ENCODE results near the gene STPG3.

Gene STPG3

GRCh38 chr9:137268538-137269201, 17.6 kb downstream of the STPG3 start:
- H3K27me3 ChIP-seq (ENCODE audit: control insufficient read depth, insufficient read depth, low read length, poor library complexity, severe bottlenecking): no peaks in the 10 kb centered on the region
- H3K4me1 ChIP-seq (ENCODE audit: control insufficient read depth, insufficient read depth, low read length): no peaks in the 10 kb centered on the region
- no peak overlapping the region for H3K4me3 ChIP-seq (ENCODE audit: insufficient read depth, low read depth, low read length)
- WGBS, 2 experiments: 91% methylated on average over 19 of the region's 19 CpGs
- peaks cover 26% of the 10 kb centered on the region for H3K36me3 ChIP-seq (ENCODE audit: control insufficient read depth, insufficient read depth, low read length)
- H3K27ac ChIP-seq (ENCODE audit: insufficient read depth, low read depth, low read length, poor library complexity, severe bottlenecking): no peak overlapping the region
- no peaks in the 10 kb centered on the region for H3K9me3 ChIP-seq (ENCODE audit: control insufficient read depth, low read length)

GRCh38 chr9:137269231-137269772, 18.2 kb downstream of the STPG3 start:
- no peaks in the 10 kb centered on the region for H3K4me1 ChIP-seq (ENCODE audit: control insufficient read depth, insufficient read depth, low read length)
- H3K27me3 ChIP-seq (ENCODE audit: control insufficient read depth, insufficient read depth, low read length, poor library complexity, severe bottlenecking): no peaks in the 10 kb centered on the region
- H3K9me3 ChIP-seq (ENCODE audit: control insufficient read depth, low read length): no peaks in the 10 kb centered on the region
- 96 to 97% methylated on average over 17 of the region's 17 CpGs for WGBS, 2 experiments
- no peak overlapping the region for H3K27ac ChIP-seq (ENCODE audit: insufficient read depth, low read depth, low read length, poor library complexity, severe bottlenecking)
- peaks cover 23% of the 10 kb centered on the region for H3K36me3 ChIP-seq (ENCODE audit: control insufficient read depth, insufficient read depth, low read length)
- no peak overlapping the region for H3K4me3 ChIP-seq (ENCODE audit: insufficient read depth, low read depth, low read length)

GRCh38 chr9:137270929-137271695, 20.0 kb downstream of the STPG3 start:
- H3K4me1 ChIP-seq (ENCODE audit: control insufficient read depth, insufficient read depth, low read length): peaks cover 7% of the 10 kb centered on the region
- no peak overlapping the region for H3K27ac ChIP-seq (ENCODE audit: insufficient read depth, low read depth, low read length, poor library complexity, severe bottlenecking)
- H3K4me3 ChIP-seq (ENCODE audit: insufficient read depth, low read depth, low read length): no peak overlapping the region
- H3K36me3 ChIP-seq (ENCODE audit: control insufficient read depth, insufficient read depth, low read length): peaks cover 15% of the 10 kb centered on the region
- H3K27me3 ChIP-seq (ENCODE audit: control insufficient read depth, insufficient read depth, low read length, poor library complexity, severe bottlenecking): no peaks in the 10 kb centered on the region
- no peaks in the 10 kb centered on the region for H3K9me3 ChIP-seq (ENCODE audit: control insufficient read depth, low read length)
- WGBS, 2 experiments: 94 to 95% methylated on average over 32 of the region's 32 CpGs

- WGBS, 2 experiments: 74 to 79% methylated on average over 3 of the region's 3 CpGs
- Histone ChIP-seq H3K9me3 (ENCODE audit: control insufficient read depth, low read length) (no peaks in the 10 kb centered on the region), H3K27ac (ENCODE audit: insufficient read depth, low read depth, low read length, poor library complexity, severe bottlenecking) (no peak overlapping the region), H3K4me3 (ENCODE audit: insufficient read depth, low read depth, low read length) (no peak overlapping the region), H3K4me1 (ENCODE audit: control insufficient read depth, insufficient read depth, low read length) (peaks cover 12% of the 10 kb centered on the region), H3K27me3 (ENCODE audit: control insufficient read depth, insufficient read depth, low read length, poor library complexity, severe bottlenecking) (no peaks in the 10 kb centered on the region), H3K36me3 (ENCODE audit: control insufficient read depth, insufficient read depth, low read length) (peaks cover 11% of the 10 kb centered on the region)
Measured at GRCh38 chr9:137271696-137272076, 20.6 kb downstream of the STPG3 start.

- Histone ChIP-seq H3K4me3 (ENCODE audit: insufficient read depth, low read depth, low read length) (no peak overlapping the region), H3K4me1 (ENCODE audit: control insufficient read depth, insufficient read depth, low read length) (peaks cover 20% of the 10 kb centered on the region), H3K36me3 (ENCODE audit: control insufficient read depth, insufficient read depth, low read length) (peaks cover 9% of the 10 kb centered on the region), H3K27ac (ENCODE audit: insufficient read depth, low read depth, low read length, poor library complexity, severe bottlenecking) (no peak overlapping the region), H3K9me3 (ENCODE audit: control insufficient read depth, low read length) (no peaks in the 10 kb centered on the region), H3K27me3 (ENCODE audit: control insufficient read depth, insufficient read depth, low read length, poor library complexity, severe bottlenecking) (peaks cover 2% of the 10 kb centered on the region)
- WGBS, 2 experiments: 91 to 92% methylated on average over 39 of the region's 39 CpGs
Measured at GRCh38 chr9:137272241-137273094, 21.4 kb downstream of the STPG3 start.

GRCh38 chr9:137273095-137273490, 22.0 kb downstream of the STPG3 start:
- 87 to 90% methylated on average over 13 of the region's 13 CpGs for WGBS, 2 experiments
- Histone ChIP-seq H3K36me3 (ENCODE audit: control insufficient read depth, insufficient read depth, low read length) (peaks cover 7% of the 10 kb centered on the region), H3K27me3 (ENCODE audit: control insufficient read depth, insufficient read depth, low read length, poor library complexity, severe bottlenecking) (peaks cover 9% of the 10 kb centered on the region), H3K27ac (ENCODE audit: insufficient read depth, low read depth, low read length, poor library complexity, severe bottlenecking) (no peak overlapping the region), H3K9me3 (ENCODE audit: control insufficient read depth, low read length) (no peaks in the 10 kb centered on the region), H3K4me3 (ENCODE audit: insufficient read depth, low read depth, low read length) (no peak overlapping the region), H3K4me1 (ENCODE audit: control insufficient read depth, insufficient read depth, low read length) (peaks cover 25% of the 10 kb centered on the region)

- WGBS, 2 experiments: 89% methylated on average over 15 of the region's 15 CpGs
- no peaks in the 10 kb centered on the region for H3K9me3 ChIP-seq (ENCODE audit: control insufficient read depth, low read length)
- H3K27me3 ChIP-seq (ENCODE audit: control insufficient read depth, insufficient read depth, low read length, poor library complexity, severe bottlenecking): peaks cover 15% of the 10 kb centered on the region
- H3K36me3 ChIP-seq (ENCODE audit: control insufficient read depth, insufficient read depth, low read length): peaks cover 2% of the 10 kb centered on the region
- no peak overlapping the region for H3K4me3 ChIP-seq (ENCODE audit: insufficient read depth, low read depth, low read length)
- H3K4me1 ChIP-seq (ENCODE audit: control insufficient read depth, insufficient read depth, low read length): peaks cover 25% of the 10 kb centered on the region
- no peak overlapping the region for H3K27ac ChIP-seq (ENCODE audit: insufficient read depth, low read depth, low read length, poor library complexity, severe bottlenecking)
Measured at GRCh38 chr9:137273611-137274320, 22.7 kb downstream of the STPG3 start.

- H3K4me1 ChIP-seq (ENCODE audit: control insufficient read depth, insufficient read depth, low read length): peaks cover 25% of the 10 kb centered on the region
- 92 to 93% methylated on average over 10 of the region's 10 CpGs for WGBS, 2 experiments
- H3K9me3 ChIP-seq (ENCODE audit: control insufficient read depth, low read length): no peaks in the 10 kb centered on the region
- peaks cover 19% of the 10 kb centered on the region for H3K27me3 ChIP-seq (ENCODE audit: control insufficient read depth, insufficient read depth, low read length, poor library complexity, severe bottlenecking)
- no peak overlapping the region for H3K4me3 ChIP-seq (ENCODE audit: insufficient read depth, low read depth, low read length)
- H3K27ac ChIP-seq (ENCODE audit: insufficient read depth, low read depth, low read length, poor library complexity, severe bottlenecking): no peak overlapping the region
- no peaks in the 10 kb centered on the region for H3K36me3 ChIP-seq (ENCODE audit: control insufficient read depth, insufficient read depth, low read length)
Measured at GRCh38 chr9:137275203-137275587, 24.1 kb downstream of the STPG3 start.

- WGBS, 2 experiments: 90 to 91% methylated on average over 24 of the region's 24 CpGs
- H3K36me3 ChIP-seq (ENCODE audit: control insufficient read depth, insufficient read depth, low read length): no peaks in the 10 kb centered on the region
- H3K4me1 ChIP-seq (ENCODE audit: control insufficient read depth, insufficient read depth, low read length): peaks cover 25% of the 10 kb centered on the region
- peaks cover 19% of the 10 kb centered on the region for H3K27me3 ChIP-seq (ENCODE audit: control insufficient read depth, insufficient read depth, low read length, poor library complexity, severe bottlenecking)
- no peak overlapping the region for H3K4me3 ChIP-seq (ENCODE audit: insufficient read depth, low read depth, low read length)
- H3K27ac ChIP-seq (ENCODE audit: insufficient read depth, low read depth, low read length, poor library complexity, severe bottlenecking): no peak overlapping the region
- no peaks in the 10 kb centered on the region for H3K9me3 ChIP-seq (ENCODE audit: control insufficient read depth, low read length)
Measured at GRCh38 chr9:137275588-137276472, 24.7 kb downstream of the STPG3 start.
